HG03457 (cell line): Measurements from ENCODE around the gene CDK11A.
A peak's percentile ranks its signal among the peaks of the same experiment; 100 is the strongest.
"Not testable (repeated sequence)": the region's sequence is repeated elsewhere in the genome, so short reads cannot be mapped to it uniquely, and the experiment has no call there.

Experiments
- ATAC-seq: cut with Tn5 transposase; IDR thresholded peaks from one replicate; pipeline ENCODE4 v1.9.1; 2021; ENCODE audit warnings: moderate number of reproducible peaks; ENCODE audit not compliant: unreplicated experiment

CDK11A gene

GRCh38 chr1:1726088-1726487, 1.9 kb upstream of the CDK11A start:
- not testable (repeated sequence) for ATAC-seq

- ATAC-seq, result no peak
Measured at GRCh38 chr1:1721201-1721600, 3.0 kb downstream of the CDK11A start.

- not testable (repeated sequence) for ATAC-seq
Measured at GRCh38 chr1:1715109-1715883, 8.9 kb downstream of the CDK11A start.

DNA sequence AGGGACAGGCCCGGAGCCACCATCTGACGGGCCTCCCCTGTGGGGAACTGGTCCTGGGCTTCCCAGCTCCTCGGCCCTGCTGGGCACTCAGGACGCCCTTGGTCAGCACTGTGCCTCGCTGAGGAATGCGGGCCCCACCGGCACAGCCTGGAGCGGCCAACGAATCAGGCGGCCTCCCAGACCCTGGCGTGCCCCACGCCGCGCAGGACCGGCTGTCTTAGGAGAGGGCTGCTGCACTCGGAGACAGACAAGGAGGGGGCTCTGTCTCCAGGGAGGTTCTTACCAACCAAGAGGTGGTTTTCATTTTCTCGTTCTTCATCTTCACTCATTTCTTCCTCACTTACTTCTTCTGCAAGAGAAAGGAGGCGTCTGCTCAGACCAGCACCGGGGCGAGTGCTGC, 16.3 kb downstream of the CDK11A start:
- ATAC-seq, result not testable (repeated sequence)

DNA sequence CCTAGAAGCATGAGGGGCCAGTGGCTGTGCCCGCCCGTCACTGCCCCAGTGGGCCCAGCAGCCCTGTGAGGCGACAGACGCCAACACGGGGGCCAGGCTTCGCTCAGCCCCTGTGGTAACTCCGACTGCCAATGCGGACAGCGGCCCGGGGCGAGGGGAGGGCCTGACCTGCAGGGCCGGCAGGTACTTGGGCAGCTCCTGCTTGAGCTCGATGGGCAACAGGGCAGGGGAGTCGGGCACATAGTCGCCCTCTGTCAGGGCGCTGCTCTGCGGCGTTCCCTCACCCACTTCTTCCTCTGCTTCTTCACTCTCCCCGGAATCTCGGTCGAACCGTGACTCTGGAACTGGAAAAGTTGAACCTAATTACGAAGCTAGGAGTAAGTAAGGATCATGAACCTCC, 16.9 kb downstream of the CDK11A start:
- not testable (repeated sequence) for ATAC-seq

GRCh38 chr1:1705623-1706022, 18.5 kb downstream of the CDK11A start:
- not testable (repeated sequence) for ATAC-seq

- not testable (repeated sequence) for ATAC-seq
Measured at GRCh38 chr1:1704284-1704957, 19.7 kb downstream of the CDK11A start.

DNA sequence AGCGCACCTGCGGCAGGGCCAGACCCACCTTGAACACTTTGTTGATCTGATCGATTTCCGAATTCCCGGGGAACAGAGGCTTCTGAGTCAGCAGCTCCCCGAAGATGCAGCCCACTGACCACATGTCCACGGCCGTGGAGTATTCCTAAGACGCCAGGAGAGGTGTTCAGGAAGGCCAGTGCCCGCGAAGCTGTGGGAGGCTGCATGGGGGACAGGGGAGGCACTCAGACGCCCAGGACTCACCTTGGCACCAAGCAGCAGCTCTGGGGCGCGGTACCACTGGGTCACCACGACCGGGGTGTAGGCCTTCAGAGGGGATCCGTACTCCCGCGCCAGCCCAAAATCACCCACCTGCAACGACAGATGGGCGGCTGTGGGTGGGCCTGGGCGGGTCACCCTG, 20.4 kb downstream of the CDK11A start:
- ATAC-seq, result no peak

GRCh38 chr1:1702506-1702905, 21.7 kb downstream of the CDK11A start:
- ATAC-seq, result not testable (repeated sequence)

- ATAC-seq, result not testable (repeated sequence)
Measured at GRCh38 chr1:1700557-1700956, 23.6 kb downstream of the CDK11A start.

DNA sequence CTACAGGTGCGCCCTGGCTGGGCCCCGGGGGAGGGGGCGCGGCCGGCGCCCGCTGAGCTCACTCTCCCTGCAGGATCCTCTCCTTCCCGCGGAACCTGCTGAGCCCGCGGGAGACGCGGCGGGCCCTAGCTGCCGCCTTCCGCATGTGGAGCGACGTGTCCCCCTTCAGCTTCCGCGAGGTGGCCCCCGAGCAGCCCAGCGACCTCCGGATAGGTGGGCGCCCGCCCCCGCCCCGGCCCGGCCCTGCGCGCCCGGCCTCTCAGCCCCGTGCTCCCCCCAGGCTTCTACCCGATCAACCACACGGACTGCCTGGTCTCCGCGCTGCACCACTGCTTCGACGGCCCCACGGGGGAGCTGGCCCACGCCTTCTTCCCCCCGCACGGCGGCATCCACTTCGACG, 24.1 kb downstream of the CDK11A start:
- not testable (repeated sequence) for ATAC-seq

GRCh38 chr1:1699061-1699460, 25.1 kb downstream of the CDK11A start:
- not testable (repeated sequence) for ATAC-seq

DNA sequence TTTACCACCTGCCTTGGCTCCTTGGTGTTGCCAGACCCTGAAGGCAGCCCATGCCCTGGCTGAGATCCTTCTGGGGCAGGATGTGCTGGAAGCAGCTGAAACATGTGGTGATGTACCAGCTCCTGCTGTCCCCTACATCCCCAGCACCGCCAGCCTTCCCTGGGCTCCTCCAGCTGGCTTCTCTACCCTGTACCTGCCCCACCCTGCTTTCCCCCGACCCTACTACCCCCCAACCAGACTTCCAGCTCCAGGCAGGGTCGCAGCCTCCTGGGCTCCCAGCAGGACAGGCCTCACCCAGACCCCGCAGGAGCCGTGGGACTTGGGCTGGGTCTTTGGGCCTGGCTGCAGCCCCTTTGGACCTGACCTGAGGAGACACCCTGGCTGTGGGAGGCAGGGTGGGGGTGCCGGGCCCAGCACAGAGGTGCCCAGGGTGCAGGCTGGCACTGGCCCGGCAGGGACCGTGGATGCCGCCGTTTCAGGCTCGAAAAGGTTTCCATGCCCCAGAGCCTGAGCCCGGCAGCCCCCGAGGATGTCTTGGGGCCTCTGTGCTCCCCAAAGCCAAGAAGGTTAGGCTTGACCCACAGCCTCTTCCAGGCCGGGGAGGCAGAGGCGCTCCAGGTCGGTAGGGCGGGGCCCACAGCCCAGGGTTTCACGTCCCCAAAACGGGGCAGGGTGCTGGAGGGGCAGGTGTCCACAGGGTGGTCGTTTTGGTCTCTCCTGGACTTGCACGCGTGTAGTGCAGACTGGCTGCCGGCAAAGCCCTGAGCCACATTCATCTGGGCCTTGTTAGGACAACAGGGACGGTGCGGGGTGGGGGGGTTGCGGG, 26.6 kb downstream of the CDK11A start:
- ATAC-seq, result not testable (repeated sequence)

DNA sequence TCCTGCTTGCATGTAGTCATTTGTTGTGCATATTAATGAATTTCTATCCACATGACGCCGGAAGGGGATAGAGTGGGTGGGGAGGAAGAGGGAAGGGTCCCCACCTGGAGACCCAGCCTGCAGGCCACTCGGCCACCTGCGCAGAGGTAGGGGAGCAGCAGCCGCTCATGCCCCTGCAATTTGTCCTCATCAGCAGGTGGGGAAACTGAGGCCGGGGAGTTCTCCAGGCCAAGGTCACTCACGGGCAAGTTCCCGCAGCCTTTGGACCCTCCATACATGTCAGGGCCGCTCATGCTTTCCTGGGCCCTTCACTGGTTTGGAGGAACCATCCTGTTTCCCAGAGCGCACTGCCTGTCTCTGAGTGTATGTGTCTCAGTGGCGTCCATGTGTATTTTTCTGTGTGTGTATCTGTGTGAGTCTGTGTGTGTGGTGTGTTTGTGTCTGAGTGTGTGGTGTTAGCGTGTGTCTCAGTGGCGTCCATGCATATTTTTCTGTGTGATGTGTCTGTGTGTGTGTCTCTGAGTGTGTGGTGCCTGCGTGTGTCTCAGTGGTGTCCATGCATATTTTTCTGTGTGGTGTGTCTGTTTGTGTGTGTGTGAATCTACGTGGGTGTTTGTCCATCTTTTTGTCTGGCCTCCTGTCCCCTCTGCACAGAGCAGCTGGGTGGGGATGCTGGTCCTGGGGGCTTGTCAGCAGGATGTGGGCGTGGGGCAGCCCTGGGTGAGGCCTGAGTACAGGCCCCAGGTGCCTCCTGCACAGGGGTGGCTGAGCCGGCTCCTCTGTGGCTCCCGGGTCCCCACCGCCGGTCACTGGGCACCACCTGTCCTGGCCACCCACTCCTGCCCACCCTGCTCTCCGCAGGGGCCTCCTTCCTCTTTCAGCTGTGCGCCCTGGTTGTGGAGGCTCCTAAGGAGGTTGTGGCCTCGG, 27.5 kb downstream of the CDK11A start:
- ATAC-seq, result not testable (repeated sequence)

- peak; percentile 63 for ATAC-seq
Measured at GRCh38 chr1:1692714-1693647, 31.2 kb downstream of the CDK11A start, which contains the start of gene SLC35E2B. Gene SLC35E2B, minus strand, starts transcription at chr1:1692795. Its CDS starts 16,096 bp downstream, at chr1:1676699.

GRCh38 chr1:1692324-1692713, 31.8 kb downstream of the CDK11A start:
- ATAC-seq, result not testable (repeated sequence)

- ATAC-seq, result not testable (repeated sequence)
Measured at GRCh38 chr1:1691443-1691842, 32.7 kb downstream of the CDK11A start.

GRCh38 chr1:1689526-1689925, 34.6 kb downstream of the CDK11A start:
- ATAC-seq, result not testable (repeated sequence)

DNA sequence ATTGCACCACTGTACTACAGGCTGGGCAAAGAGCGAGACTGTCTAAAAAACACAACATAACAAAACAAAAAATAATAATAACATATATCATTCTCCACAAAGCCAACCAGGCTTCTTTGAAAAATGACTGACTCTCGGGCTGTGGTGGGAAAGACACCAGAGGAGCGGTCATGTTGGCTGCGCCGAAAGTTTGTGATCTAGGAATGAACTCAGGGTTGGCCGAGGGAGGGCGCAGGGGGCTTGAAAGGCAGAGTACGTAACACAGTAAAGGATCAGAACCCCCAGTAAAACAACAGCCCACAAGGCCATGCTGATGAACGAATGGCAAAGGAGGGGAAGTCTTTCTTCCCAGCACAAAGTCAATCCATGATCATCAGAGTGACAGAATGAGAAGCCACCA, 36.3 kb downstream of the CDK11A start:
- no peak for ATAC-seq
